SK-N-MC (cell line): ENCODE results near the gene REG1B.

Experiments used
- DNase-seq: peaks from one replicate; pipeline ENCODE4 v3.0.0-alpha.2; 2011; ENCODE audit warnings: low read depth, low spot score
- H3K27ac ChIP-seq: fragments of 200-600 bp; sonication (generic); 2 replicates; pipeline ENCODE4 v1.5.1; 2016; ENCODE audit warnings: mixed run types
- H3K36me3 ChIP-seq: fragments of 200-600 bp; sonication (generic); 2 replicates; pipeline ENCODE4 v1.6.1; 2017; ENCODE audit warnings: antibody characterized with exemption, low read length, mixed read lengths; ENCODE audit not compliant: insufficient read depth
- H3K4me3 ChIP-seq: fragments of 200-600 bp; sonication (generic); 2 replicates; pipeline ENCODE4 v1.5.1; 2016
- H3K9ac ChIP-seq: fragments of 200-600 bp; sonication (generic); 2 replicates; pipeline ENCODE4 v1.8.0; 2017; ENCODE audit warnings: mixed run types, mixed read lengths; ENCODE audit not compliant: insufficient read length
- H3K9me3 ChIP-seq: fragments of 200-600 bp; sonication (generic); 2 replicates; pipeline ENCODE4 v1.6.1; 2017; ENCODE audit warnings: low read depth, mild to moderate bottlenecking, antibody characterized with exemption, low read length, moderate library complexity, mixed read lengths
- EZH2 ChIP-seq: fragments of 200-600 bp; sonication (generic); IDR thresholded peaks from one replicate; pipeline ENCODE4 v1.6.1; 2017; ENCODE audit warnings: antibody characterized with exemption
- FOXP2 ChIP-seq: optimal IDR thresholded peaks from 2 replicates; pipeline ENCODE3; 2011; ENCODE audit warnings: mild to moderate bottlenecking, moderate library complexity; ENCODE audit not compliant: insufficient read depth; ENCODE audit errors: extremely low read length, control extremely low read depth
- POLR2AphosphoS5 ChIP-seq: IDR thresholded peaks from 2 replicates; pipeline ENCODE4 v1.6.1; 2012; ENCODE audit warnings: mild to moderate bottlenecking, low read depth, low read length, borderline replicate concordance

Gene REG1B

DNA sequence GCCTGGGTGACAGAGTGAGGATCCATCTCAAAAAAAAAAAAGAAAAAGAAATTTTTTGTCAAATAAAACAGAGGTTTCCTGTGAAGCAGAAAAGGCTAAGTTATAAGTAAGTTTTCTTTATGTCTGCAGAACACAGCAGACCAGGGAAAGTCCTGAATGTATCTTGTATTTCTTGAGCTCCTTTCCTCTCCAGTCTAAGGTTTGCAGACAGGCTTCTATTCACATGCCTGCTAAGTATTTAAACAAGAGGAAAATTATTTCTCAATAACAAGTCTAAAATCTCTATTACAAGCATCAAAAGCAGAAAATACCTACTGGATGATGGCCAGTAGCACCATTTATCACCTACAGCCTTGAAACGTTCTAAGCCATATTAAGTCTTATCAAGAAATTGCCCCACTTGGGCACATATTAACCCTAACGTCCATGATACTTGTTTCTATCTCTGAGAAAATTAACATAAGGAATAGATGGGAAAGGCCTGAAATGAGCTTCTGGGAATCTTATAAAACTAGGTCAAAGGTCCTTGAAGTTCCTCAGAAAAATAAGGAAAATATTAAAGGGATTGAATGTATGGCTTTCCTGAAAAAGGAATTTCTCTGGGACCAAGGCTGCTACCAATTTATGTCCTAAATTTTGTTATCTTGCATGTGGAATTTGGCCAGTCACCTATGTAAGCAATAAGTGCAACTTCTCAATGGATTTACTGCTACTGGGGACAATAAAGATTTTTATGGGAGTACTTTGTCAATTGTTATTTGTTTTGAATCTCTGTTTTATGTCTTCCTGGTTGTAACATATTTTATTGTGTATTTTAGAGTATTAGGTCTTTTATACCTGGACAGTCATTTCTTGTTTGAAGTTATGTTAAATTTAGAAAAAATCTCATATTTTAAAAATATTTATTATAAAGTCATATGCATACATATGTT lies 29.5 kb upstream of the REG1B start:
- H3K9me3 ChIP-seq: no peaks in the 10 kb centered on the region
- no peak for DNase-seq
- H3K9ac ChIP-seq: no peak overlapping the region
- no peak overlapping the region for H3K27ac ChIP-seq
- H3K4me3 ChIP-seq: no peak overlapping the region
- no peaks in the 10 kb centered on the region for H3K36me3 ChIP-seq
- no peak for TF ChIP-seq EZH2
- no peak for TF ChIP-seq FOXP2
- TF ChIP-seq POLR2AphosphoS5: no peak

DNA sequence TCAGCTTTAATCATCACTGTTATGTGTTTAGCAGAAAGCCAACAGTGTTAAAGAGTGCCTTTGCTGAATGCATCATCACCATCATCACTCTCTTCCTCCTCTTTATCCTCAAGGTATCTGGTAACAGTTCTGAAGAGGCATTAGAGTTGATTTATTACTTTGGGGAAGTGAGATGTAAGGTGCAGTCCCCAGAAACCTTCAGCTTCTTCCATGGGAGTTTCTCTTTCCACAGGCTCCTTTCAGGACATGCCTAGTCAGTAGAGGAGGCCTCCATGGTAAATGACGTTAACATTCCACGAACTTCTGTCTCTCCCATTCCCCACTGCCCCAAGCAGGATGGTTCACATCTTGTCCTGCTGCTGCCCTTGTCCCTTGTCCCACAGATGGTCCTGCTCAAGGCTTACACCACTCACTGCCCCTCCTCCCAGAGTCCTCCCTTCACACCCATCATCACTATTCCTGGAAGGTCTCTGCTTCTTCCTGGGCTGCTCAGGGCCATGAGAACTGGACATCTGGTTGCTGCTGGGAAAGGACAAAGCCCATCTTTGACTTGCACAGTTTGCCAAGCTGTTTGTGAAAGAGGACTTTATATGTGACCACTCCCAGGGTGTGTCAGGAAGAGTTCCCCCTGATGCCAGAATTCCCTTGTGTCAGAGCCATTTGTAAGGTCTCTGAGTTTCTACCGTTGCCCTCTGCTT lies 27.2 kb upstream of the REG1B start:
- TF ChIP-seq EZH2 (no peak), FOXP2 (no peak), POLR2AphosphoS5 (no peak)
- no peaks in the 10 kb centered on the region for H3K36me3 ChIP-seq
- no peak overlapping the region for H3K27ac ChIP-seq
- H3K4me3 ChIP-seq: no peak overlapping the region
- no peak overlapping the region for H3K9ac ChIP-seq
- H3K9me3 ChIP-seq: no peaks in the 10 kb centered on the region
- no peak for DNase-seq

DNA sequence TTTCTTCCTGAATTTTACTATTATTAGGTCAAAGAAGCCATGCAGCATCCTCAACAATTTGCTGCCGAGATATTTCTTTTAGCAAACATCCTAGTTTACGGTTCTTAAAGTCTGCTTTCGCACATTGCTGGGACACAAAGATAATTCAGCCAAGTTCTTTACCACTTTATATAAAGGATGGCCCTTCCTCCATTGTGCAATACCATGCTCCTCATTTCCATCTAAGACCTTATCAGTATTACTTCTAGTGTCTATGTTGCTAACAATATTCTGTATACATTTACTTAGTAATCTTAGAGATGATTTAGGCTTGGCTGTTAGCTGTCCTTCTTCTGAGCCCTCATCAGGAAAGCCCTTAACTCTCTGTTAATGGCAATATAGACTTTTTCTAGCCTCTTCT lies 24.5 kb upstream of the REG1B start:
- TF ChIP-seq FOXP2: no peak
- no peak for TF ChIP-seq POLR2AphosphoS5
- TF ChIP-seq EZH2: no peak
- H3K27ac ChIP-seq: no peak overlapping the region
- H3K36me3 ChIP-seq: no peaks in the 10 kb centered on the region
- H3K9me3 ChIP-seq: no peaks in the 10 kb centered on the region
- no peak for DNase-seq
- H3K4me3 ChIP-seq: no peak overlapping the region
- no peak overlapping the region for H3K9ac ChIP-seq

DNA sequence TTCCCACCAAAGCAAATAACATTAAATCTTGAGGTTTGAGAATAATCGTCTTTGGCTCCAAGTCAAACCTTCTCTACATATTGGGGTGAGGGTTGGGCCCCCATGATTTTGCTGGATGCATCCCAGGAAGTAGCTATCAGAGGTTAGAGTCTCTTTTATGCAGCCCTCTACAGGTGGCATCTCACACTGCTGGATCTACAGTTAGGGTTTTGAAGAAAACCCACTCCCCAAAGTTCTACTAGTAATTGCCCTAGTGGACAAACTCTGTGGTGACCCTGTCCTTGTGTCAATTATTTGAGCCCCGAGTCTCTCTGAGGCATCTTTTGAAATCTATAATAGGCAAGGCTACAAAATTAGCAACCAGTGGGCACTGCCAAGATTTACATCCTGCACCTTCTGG lies 17.5 kb upstream of the REG1B start:
- Histone ChIP-seq H3K9ac (no peak overlapping the region), H3K36me3 (no peaks in the 10 kb centered on the region), H3K9me3 (no peaks in the 10 kb centered on the region), H3K27ac (no peak overlapping the region), H3K4me3 (no peak overlapping the region)
- TF ChIP-seq EZH2 (no peak), FOXP2 (no peak), POLR2AphosphoS5 (no peak)
- DNase-seq: no peak

GRCh38 chr2:79103214-79103613 lies 15.4 kb upstream of the REG1B start:
- TF ChIP-seq EZH2 (no peak), FOXP2 (no peak), POLR2AphosphoS5 (no peak)
- Histone ChIP-seq H3K36me3 (no peaks in the 10 kb centered on the region), H3K9me3 (no peaks in the 10 kb centered on the region)

GRCh38 chr2:79101024-79101423 lies 13.2 kb upstream of the REG1B start:
- no peak overlapping the region for H3K4me3 ChIP-seq
- H3K9ac ChIP-seq: no peak overlapping the region
- no peak for TF ChIP-seq FOXP2
- TF ChIP-seq POLR2AphosphoS5: no peak
- TF ChIP-seq EZH2: no peak
- no peak for DNase-seq
- no peak overlapping the region for H3K27ac ChIP-seq
- no peaks in the 10 kb centered on the region for H3K9me3 ChIP-seq
- H3K36me3 ChIP-seq: no peaks in the 10 kb centered on the region

More at GRCh38 chr2:79103214-79103613, 15.4 kb upstream of the REG1B start:
- H3K4me3 ChIP-seq: no peak overlapping the region
- H3K27ac ChIP-seq: no peak overlapping the region
- no peak for DNase-seq
- no peak overlapping the region for H3K9ac ChIP-seq

DNA sequence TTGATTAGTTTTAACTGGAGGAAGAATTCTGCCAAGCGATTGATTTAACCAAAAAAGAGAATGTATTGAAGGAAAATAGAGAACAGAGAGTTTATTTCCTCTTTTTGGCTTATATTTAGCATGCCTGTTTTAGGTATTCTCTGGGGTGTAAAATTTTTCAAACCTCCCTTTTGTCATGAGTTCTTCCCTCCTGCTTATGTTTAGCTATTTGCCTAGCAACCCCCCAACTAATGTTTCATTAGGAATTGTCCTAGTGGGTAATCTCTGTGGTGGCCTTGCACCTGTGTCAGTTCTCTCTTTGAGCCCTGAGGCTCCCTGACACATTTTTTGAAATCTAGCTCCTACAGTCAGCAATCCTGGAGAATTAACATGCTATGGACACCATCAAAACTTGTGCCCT lies 12.5 kb upstream of the REG1B start:
- Histone ChIP-seq H3K9me3 (no peaks in the 10 kb centered on the region), H3K36me3 (no peaks in the 10 kb centered on the region), H3K9ac (no peak overlapping the region), H3K4me3 (no peak overlapping the region), H3K27ac (no peak overlapping the region)
- DNase-seq: no peak
- no peak for TF ChIP-seq EZH2
- TF ChIP-seq FOXP2: no peak
- TF ChIP-seq POLR2AphosphoS5: no peak

- TF ChIP-seq FOXP2 (no peak), POLR2AphosphoS5 (no peak), EZH2 (no peak)
- Histone ChIP-seq H3K9ac (no peak overlapping the region), H3K36me3 (no peaks in the 10 kb centered on the region), H3K9me3 (no peaks in the 10 kb centered on the region), H3K4me3 (no peak overlapping the region), H3K27ac (no peak overlapping the region)
- DNase-seq: no peak
These were observed 11.4 kb upstream of the REG1B start for GRCh38 chr2:79099140-79099686.
